Liver (tissue), 3 donors: ENCODE data around the gene DAPK2.

Experiments
- JUND ChIP-seq, 2 donors: IDR thresholded peaks; 2 replicates each; pipeline ENCODE4 v1.6.1; 2016; ENCODE audit warnings: antibody characterized with exemption in 2 of 2
- TF ChIP-seq, protein P1 (sequence below): IDR thresholded peaks from 2 replicates; pipeline ENCODE4 v1.6.1; 2016; ENCODE audit warnings: antibody characterized with exemption
- TF ChIP-seq, protein P2 (sequence below): fragments of 150-350 bp; IDR thresholded peaks from 2 replicates; pipeline ENCODE4 v1.5.1; 2017; ENCODE audit warnings: improper control_type of control experiment, low read depth, low read length; ENCODE audit not compliant: missing input control
- TF ChIP-seq, protein P3 (sequence below): IDR thresholded peaks from 2 replicates; pipeline ENCODE4 v1.6.1; 2016; ENCODE audit warnings: antibody characterized with exemption
- donor health status: healthy.
- donor health status: healthy.

DNA sequence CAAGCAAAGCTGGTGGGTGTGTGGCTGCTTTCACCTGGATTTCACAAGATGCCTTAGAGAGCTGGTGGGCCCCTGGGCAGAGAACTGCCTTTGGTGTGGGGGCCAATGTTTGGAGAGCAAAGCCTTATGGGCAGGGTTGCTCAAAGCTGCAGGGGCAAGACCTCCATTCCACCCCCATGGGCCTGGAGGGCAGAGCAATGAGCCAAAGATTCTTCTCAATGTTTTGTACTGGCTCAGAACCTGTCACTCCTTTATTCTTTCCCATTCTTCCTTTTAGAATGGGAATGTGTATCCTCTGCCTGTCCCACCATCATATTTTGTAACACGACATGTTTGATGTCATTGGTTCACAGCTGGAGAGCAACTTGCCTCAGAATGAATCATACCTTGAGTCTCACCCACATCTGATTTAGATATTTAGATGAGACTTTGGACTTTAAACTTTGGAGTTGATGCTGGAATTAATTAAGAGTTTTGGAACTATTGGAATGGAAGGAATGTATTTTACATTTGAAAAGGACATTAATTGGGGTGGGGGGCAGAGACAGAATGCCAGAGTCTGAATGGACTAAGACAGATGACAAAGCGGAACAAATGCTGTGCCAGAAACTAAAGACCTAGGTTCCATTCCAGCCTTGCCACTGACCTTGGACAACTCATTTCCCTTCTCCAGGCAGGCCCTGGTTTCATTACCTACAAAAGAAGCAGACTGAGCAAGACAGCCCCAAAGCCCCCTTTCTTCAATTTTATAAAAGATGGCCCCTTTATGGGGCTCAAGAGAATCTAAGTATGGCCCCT lies 72.9 kb downstream of the DAPK2 start:
- TF ChIP-seq, protein P1, sequence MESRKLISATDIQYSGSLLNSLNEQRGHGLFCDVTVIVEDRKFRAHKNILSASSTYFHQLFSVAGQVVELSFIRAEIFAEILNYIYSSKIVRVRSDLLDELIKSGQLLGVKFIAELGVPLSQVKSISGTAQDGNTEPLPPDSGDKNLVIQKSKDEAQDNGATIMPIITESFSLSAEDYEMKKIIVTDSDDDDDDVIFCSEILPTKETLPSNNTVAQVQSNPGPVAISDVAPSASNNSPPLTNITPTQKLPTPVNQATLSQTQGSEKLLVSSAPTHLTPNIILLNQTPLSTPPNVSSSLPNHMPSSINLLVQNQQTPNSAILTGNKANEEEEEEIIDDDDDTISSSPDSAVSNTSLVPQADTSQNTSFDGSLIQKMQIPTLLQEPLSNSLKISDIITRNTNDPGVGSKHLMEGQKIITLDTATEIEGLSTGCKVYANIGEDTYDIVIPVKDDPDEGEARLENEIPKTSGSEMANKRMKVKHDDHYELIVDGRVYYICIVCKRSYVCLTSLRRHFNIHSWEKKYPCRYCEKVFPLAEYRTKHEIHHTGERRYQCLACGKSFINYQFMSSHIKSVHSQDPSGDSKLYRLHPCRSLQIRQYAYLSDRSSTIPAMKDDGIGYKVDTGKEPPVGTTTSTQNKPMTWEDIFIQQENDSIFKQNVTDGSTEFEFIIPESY = no peak
- TF ChIP-seq, protein P2, sequence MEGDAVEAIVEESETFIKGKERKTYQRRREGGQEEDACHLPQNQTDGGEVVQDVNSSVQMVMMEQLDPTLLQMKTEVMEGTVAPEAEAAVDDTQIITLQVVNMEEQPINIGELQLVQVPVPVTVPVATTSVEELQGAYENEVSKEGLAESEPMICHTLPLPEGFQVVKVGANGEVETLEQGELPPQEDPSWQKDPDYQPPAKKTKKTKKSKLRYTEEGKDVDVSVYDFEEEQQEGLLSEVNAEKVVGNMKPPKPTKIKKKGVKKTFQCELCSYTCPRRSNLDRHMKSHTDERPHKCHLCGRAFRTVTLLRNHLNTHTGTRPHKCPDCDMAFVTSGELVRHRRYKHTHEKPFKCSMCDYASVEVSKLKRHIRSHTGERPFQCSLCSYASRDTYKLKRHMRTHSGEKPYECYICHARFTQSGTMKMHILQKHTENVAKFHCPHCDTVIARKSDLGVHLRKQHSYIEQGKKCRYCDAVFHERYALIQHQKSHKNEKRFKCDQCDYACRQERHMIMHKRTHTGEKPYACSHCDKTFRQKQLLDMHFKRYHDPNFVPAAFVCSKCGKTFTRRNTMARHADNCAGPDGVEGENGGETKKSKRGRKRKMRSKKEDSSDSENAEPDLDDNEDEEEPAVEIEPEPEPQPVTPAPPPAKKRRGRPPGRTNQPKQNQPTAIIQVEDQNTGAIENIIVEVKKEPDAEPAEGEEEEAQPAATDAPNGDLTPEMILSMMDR = no peak
- TF ChIP-seq JUND (IDR thresholded peaks at IDR 0.05) = peak in 1 of 2 donors; percentile 62
- TF ChIP-seq, protein P3, sequence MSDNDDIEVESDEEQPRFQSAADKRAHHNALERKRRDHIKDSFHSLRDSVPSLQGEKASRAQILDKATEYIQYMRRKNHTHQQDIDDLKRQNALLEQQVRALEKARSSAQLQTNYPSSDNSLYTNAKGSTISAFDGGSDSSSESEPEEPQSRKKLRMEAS = no peak
